Measurements from ENCODE around the gene PPP1R3G.

Gene PPP1R3G

GRCh38 chr6:5072440-5072839 is 12.7 kb upstream of the PPP1R3G start:
- no peak for DNase-seq (ENCODE audit: low spot score)

DNA sequence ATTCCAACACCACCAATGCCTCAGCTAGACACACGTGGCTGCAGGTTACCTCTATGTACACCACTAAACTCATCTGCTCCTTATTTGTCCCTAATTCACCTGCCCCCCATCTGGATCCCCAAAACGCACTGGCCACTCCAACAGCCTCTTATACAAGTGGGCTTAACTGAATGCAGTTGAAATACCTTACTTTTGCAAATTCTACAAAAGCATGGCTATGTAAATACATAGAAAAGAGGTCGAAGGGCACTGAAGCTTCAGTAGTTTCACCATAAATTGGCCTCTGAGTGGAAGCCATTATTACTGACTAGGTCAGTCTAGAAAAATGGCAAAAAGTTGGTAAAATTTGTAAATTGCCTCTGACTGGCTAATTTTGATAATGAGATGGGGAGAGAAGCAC is 11.1 kb upstream of the PPP1R3G start:
- DNase-seq (ENCODE audit: low spot score) = no peak

- DNase-seq (ENCODE audit: low spot score) = no peak
These were observed 8.2 kb upstream of the PPP1R3G start for GRCh38 chr6:5076931-5077330.

GRCh38 chr6:5078121-5078669 is 6.9 kb upstream of the PPP1R3G start:
- DNase-seq (ENCODE audit: low spot score) = no peak

DNA sequence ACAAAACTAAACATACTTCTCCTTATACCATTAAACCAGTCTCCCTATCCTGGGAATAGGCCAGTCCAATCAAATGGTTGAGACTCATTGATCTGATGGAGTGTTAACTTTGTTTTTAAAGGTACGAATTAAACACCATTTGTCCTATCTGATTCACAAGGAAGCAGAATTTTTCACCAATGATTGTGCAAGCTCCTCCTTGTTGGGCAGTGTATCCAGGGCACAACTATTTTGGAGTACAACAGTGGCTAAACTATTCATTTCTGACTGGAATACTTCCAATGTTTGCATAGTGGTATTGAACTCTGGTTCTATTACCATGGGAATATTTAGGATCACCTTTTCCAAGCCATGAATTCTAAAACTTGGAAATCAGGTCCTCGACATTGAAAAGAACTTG is 5.4 kb upstream of the PPP1R3G start:
- no peak for DNase-seq (ENCODE audit: low spot score)

DNA sequence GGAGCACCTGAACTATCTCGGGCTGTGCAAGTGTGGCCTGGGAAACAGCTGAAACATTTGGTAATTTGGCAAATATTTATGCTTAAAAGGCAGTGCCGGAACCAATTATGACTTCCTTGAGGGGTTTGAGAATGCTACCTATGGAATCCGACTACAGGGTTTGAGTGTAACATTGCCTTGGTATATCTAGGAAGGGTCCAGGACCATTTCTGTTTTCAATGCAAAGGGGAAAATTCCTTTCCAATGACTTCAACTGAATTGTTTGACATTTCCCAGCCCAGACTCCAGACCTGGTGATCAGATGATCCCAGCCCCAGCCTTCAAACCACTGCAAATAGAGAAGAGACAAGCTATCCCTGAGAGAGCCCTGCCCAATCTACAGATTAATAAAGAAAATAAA is 4.6 kb upstream of the PPP1R3G start:
- no peak for DNase-seq (ENCODE audit: low spot score)

DNA sequence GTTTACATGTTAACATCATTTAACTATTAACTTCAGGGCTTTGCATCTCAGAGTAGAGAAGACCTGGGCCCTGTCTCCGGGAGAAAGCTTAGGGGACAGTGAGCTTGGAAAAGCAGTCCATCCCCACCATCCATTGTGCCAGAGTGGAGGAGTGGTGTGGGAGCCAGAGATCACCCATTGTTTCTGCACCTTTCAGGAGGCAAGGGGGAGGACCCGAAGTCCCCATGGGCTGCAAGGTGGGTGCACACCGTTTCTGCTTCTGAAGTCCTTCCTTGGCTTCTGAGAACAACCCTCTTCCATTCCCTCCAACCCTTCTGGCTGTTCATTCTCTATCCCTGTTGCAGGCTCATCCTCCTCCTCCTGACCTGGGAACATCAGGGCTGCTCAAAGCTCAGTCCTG is 4.0 kb upstream of the PPP1R3G start:
- DNase-seq (ENCODE audit: low spot score) = no peak

DNA sequence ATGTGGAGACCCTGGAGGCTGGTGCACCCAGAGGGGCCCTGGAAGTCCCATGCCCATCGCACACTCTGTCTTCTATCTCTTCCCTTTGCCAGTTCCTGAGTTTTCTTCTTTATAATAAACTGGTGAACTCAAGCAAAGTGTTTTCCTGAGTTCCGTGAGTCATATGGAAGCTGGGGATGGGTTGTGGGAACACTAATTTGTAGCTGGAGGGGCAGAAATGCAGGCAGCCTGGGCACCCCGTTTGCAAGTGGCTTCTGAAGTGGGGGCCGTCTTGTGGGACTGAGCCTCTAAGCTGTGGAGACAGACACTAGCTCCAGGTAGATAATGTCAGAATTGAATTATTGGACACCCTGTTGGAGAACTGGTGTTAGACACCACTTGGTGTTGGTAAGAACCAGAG is 3.2 kb upstream of the PPP1R3G start:
- DNase-seq (ENCODE audit: low spot score) = no peak

DNA sequence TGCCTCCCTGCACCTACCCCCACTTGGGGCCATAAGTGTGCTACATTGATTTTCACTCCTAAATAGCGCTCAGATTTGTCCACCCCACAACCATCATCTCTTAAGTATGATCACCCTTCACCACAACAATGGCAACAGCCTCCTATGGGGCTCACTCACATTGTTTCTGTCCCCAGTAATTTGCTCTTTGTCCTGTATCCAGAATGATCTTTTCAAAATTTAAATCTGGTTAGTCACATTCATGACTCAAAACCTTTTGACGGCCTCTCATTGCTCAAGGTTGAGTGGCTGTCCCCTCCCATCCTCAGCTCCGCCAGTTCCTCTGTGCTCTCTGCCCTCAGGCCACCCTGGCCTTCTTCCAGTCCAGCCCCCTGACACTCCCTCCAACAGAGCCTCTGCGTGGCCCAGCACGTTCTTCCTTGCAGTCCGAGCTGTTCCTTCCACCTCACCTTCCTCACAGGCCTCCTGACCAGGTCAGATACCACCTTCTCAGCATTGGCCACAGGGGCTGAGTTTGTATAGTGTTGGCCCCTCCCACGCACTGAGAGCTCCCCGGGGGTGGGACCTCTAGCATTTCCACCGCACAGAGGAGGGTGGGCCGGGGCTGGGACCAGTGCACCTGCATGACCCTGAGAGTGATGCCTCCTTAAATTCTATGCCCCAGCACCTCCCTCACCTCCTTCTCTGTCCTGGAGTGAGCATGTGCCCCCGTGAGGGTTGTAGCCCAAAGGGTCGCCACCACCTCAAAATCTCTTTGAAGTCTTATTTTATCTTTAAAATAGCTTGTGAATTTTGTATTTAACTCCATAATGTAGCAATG is 2.4 kb upstream of the PPP1R3G start:
- no peak for DNase-seq (ENCODE audit: low spot score)

GRCh38 chr6:5083307-5083583 is 1.9 kb upstream of the PPP1R3G start:
- no peak for DNase-seq (ENCODE audit: low spot score)

DNA sequence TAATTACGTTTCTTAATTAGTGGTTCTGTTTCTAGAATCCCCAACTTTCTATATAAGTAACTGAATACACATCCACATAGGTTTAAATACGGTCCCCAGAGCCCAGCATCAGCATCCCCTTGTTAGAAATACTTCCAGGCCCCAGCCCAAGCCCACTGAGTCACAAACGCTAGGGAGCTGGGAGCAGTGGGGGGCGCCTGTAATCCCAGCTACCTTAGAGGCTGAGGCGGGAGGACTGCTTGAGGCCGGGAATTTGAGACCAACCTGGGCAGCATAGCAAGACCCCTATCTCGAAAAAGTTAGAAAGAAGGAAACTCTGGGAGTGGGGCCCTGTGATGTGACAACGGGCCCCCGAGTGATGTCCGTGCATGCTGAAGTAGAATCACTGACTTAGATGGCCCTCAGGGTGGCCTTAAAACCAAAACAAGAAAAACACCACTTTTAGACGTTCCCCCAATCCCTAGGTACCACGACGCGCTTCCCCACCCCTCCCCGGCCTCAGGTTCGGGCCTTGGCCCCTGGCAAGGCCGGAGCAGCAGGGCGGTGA is 1.3 kb upstream of the PPP1R3G start:
- DNase-seq (ENCODE audit: low spot score) = no peak

- no peak for DNase-seq (ENCODE audit: low spot score)
These were observed 771 bp upstream of the PPP1R3G start for GRCh38 chr6:5084360-5084780.

DNA sequence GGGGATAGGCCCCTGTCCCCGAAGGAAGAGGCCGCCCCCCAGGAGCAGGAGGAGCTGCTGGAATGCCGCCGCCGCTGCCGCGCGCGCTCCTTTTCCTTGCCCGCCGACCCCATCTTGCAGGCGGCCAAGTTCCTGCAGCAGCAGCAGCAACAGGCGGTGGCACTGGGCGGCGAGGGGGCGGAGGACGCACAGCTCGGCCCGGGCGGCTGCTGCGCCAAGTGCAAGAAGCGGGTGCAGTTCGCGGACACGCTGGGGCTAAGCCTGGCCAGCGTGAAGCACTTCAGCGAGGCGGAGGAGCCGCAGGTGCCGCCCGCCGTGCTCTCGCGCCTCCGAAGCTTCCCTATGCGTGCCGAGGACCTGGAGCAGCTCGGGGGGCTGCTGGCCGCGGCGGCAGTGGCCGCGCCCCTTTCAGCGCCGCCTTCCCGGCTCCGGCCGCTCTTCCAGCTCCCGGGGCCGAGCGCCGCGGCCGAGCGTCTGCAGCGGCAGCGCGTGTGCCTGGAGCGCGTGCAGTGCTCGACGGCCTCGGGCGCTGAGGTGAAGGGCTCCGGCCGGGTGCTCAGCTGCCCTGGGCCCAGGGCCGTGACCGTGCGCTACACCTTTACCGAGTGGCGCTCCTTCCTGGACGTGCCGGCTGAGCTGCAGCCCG is 630 bp downstream of the PPP1R3G start:
- peak; percentile 37 for DNase-seq (ENCODE audit: low spot score)

- DNase-seq (ENCODE audit: low spot score) = no peak
These were observed 1.3 kb downstream of the PPP1R3G start for GRCh38 chr6:5086294-5086890.

- DNase-seq (ENCODE audit: low spot score) = no peak
These were observed 2.2 kb downstream of the PPP1R3G start for GRCh38 chr6:5087389-5087788.

DNA sequence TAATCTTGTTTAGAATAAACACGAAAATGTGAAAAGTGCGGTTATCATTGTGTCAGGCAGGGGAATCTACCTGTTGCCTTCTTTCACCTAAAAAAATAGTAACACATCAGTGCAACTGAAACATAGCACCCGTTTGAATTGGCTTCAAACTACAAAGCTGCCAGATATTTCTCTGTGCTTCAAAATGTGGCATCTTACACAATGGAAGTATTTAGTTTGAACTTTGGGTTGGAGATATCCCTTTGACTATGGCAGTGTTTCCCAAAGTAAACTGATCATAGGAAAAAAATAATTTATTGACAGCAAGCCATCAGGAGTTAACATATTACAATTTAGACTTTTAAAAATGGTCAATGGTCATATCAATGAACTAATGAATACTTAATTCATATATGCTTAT is 3.6 kb downstream of the PPP1R3G start:
- no peak for DNase-seq (ENCODE audit: low spot score)

- no peak for DNase-seq (ENCODE audit: low spot score)
These were observed 4.6 kb downstream of the PPP1R3G start for GRCh38 chr6:5089481-5090438.

DNA sequence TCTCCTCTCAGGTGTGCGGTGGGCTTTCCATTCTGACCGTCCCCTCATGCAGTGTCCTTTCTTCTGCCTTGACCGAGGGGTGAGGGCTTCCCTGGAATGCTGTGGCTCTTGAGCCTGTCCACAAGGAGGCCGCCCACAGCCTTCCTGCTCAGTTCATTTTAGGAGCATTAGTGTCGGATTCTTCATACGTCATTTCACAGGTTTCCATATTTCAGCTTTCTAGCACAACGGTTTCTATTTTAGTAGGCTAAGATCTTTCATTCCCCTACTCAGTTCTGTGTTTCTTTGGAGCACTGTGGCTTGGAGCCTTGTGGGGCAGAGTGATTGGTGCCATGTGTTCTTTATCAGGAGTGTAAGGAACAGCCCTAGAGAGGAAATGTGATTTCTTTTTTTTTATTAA is 5.5 kb downstream of the PPP1R3G start:
- DNase-seq (ENCODE audit: low spot score) = no peak

DNA sequence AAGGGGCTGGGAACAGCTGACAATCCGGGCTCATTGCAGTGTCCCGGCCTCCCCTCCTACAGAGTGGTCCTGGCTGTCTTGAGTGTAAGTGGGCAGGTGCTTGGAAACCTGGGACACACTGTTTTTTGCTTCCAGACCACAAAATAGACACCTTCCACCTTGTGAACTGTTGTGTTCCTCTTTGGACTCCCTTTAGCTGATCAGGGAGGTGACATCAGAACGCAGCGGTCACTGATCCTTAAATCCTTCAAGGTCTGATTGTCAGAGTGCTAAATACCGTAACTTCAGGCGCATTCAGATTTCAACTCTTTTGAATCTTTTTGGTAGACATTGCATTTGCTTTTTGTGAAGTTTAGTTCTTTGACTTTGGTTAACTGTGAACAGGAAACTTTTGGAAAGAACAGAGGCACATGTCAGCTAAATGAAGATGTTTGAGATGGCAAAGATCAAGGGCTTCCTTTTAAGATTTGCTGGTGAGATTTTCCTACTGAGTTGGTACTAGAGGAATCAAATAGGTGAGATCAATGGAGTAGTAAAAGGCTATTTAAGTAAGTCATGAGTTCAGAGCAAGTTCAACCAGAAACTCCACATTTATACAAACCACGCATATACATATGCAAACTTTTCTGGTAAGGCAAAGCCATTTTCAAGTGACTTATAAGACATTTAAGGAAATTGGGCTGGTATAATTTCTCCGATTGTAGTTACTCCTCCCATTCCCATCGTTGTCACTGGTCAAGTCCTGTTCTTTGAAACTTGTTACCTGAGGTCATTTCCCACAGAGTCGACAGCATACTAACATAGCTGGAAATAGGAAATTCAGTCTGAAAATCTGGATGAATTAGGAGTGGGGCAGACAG is 6.3 kb downstream of the PPP1R3G start:
- no peak for DNase-seq (ENCODE audit: low spot score)

DNA sequence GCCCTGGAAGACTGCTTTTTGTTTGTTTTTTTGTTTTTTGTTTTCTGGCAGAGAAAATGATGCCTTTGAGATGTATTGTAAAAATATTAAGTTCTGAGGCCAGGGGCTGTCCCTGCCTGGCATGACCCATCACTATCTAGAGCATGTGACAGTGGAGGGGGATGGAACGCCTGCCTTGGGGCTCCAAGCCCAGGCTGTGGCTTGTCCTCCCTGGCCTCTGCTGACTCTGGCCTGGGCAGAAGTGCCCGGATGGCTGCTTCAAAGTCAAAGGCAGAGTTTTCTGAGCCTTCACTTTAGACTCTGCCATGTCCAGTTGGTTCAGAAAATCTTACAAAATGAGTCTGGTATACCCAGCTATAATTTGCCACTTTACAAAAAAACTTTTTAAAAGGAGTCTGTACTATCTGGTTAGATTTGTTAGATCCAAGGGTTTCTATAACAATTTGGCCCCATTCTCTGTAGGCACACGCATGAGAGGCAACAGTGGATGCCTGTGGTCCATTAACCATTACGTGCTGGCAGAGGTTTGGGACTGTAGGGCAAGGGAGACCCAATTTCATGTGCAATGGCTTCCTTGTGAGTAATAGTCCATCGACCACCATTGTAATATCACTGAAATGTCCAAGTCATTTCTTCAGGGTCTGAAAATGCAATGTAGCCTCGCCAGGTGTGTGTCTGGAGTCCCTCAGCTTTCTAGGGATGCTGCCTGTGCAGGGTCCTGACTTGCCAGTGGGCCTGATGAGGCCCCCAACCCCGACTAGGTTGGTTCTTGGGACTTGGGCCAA is 8.3 kb downstream of the PPP1R3G start:
- DNase-seq (ENCODE audit: low spot score) = no peak
